ENCODE measurements around the gene CDC42EP1.

- TF ChIP-seq, protein P1, sequence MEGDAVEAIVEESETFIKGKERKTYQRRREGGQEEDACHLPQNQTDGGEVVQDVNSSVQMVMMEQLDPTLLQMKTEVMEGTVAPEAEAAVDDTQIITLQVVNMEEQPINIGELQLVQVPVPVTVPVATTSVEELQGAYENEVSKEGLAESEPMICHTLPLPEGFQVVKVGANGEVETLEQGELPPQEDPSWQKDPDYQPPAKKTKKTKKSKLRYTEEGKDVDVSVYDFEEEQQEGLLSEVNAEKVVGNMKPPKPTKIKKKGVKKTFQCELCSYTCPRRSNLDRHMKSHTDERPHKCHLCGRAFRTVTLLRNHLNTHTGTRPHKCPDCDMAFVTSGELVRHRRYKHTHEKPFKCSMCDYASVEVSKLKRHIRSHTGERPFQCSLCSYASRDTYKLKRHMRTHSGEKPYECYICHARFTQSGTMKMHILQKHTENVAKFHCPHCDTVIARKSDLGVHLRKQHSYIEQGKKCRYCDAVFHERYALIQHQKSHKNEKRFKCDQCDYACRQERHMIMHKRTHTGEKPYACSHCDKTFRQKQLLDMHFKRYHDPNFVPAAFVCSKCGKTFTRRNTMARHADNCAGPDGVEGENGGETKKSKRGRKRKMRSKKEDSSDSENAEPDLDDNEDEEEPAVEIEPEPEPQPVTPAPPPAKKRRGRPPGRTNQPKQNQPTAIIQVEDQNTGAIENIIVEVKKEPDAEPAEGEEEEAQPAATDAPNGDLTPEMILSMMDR (IDR thresholded peaks at IDR 0.05): no peak
- TF ChIP-seq POLR2A (IDR thresholded peaks at IDR 0.05): no peak
These were observed 5.3 kb upstream of the CDC42EP1 start for GRCh38 chr22:37555029-37555428.

Data from Peyer's patch (tissue), 4 donors.